A673 (cell line): ENCODE results near the gene COL16A1. TPM values are rescaled to one million over a fixed set of nuclear protein-coding genes. Genes with fewer than 3 reads are reported as not detected.

Source experiments
- BruUV-seq: library from RNA; stranded (reverse); fragments of 400-500 nt; replicated peaks from 2 replicates; lab custom pipeline; 2021; lab: Mats Ljungman, UMichigan
- CTCF ChIA-PET: fragments of 300-600 bp; sonication (Branson Sonifier 250); formaldehyde crosslinking; loops from one replicate; lab custom pipeline; 2022; ENCODE audit warnings: antibody characterized with exemption; lab: Charles Lee
- POLR2A ChIA-PET: fragments of 300-600 bp; sonication (Branson Sonifier 250); formaldehyde crosslinking; loops from one replicate; lab custom pipeline; 2022; ENCODE audit warnings: antibody characterized with exemption; ENCODE audit not compliant: low non-redundant PET; lab: Charles Lee
- DNase-seq: peaks from one replicate; pipeline ENCODE4 v3.0.0-alpha.2; 2015; ENCODE audit warnings: low spot score
- H3K27ac ChIP-seq: fragments of 200-600 bp; sonication (generic); 2 replicates; pipeline ENCODE4 v1.5.1; 2016; ENCODE audit warnings: mixed run types, low read depth, mild to moderate bottlenecking, mixed read lengths, antibody characterized with exemption, low read length; ENCODE audit not compliant: poor library complexity, severe bottlenecking
- H3K27me3 ChIP-seq: fragments of 200-600 bp; sonication (generic); replicated peaks from 2 replicates; pipeline ENCODE4 v1.6.1; 2017; ENCODE audit warnings: mixed run types, low read depth, mild to moderate bottlenecking, mixed read lengths, antibody characterized with exemption, low read length; ENCODE audit not compliant: insufficient read depth, poor library complexity
- H3K36me3 ChIP-seq: fragments of 200-600 bp; sonication (generic); 2 replicates; pipeline ENCODE4 v1.6.1; 2016; ENCODE audit warnings: mixed run types, mild to moderate bottlenecking, mixed read lengths, antibody characterized with exemption, low read length; ENCODE audit not compliant: insufficient read depth, poor library complexity, severe bottlenecking
- H3K4me1 ChIP-seq: fragments of 200-600 bp; sonication (generic); 2 replicates; pipeline ENCODE4 v1.6.1; 2017; ENCODE audit warnings: mixed run types, mild to moderate bottlenecking, mixed read lengths, antibody characterized with exemption, low read length; ENCODE audit not compliant: insufficient read depth, poor library complexity, severe bottlenecking
- H3K4me3 ChIP-seq: fragments of 200-600 bp; sonication (generic); 2 replicates; pipeline ENCODE4 v1.5.1; 2016; ENCODE audit warnings: low read depth, mixed run types, mild to moderate bottlenecking, mixed read lengths, low read length; ENCODE audit not compliant: poor library complexity, severe bottlenecking
- H3K9me3 ChIP-seq: fragments of 200-600 bp; sonication (generic); 2 replicates; pipeline ENCODE4 v1.6.1; 2016; ENCODE audit warnings: mixed run types, low read depth, mild to moderate bottlenecking, mixed read lengths, antibody characterized with exemption, low read length; ENCODE audit not compliant: poor library complexity, severe bottlenecking
- CTCF ChIP-seq: fragments of 300-800, 200-600 bp; sonication (generic); conservative IDR thresholded peaks from 2 replicates; pipeline ENCODE4 v1.5.1; 2017; ENCODE audit warnings: low read depth, mild to moderate bottlenecking, antibody characterized with exemption, low read length, moderate library complexity, mixed read lengths
- EZH2 ChIP-seq: fragments of 200-600 bp; sonication (generic); IDR thresholded peaks from 2 replicates; pipeline ENCODE4 v1.6.1; 2017; ENCODE audit warnings: borderline replicate concordance, low read depth, mild to moderate bottlenecking, mixed read lengths, antibody characterized with exemption, low read length; ENCODE audit not compliant: poor library complexity, severe bottlenecking
- intact Hi-C: fragments of 100-400 bp; cut with micrococcal nuclease; formaldehyde crosslinking; loops from one replicate; pipeline ENCODE4 v1.10.0; 2022; ENCODE audit not compliant: unreplicated experiment
- total RNA-seq: library from RNA; stranded (reverse); gene quantifications from 2 replicates; pipeline ENCODE4 v1.2.3, GENCODE V29; 2021

COL16A1 gene
- total RNA-seq, 1 experiment from 2014 or later: 26.6 TPM

- Histone ChIP-seq H3K9me3 (no peaks in the 10 kb centered on the region), H3K27ac (no peak overlapping the region), H3K36me3 (no peaks in the 10 kb centered on the region), H3K4me1 (no peaks in the 10 kb centered on the region), H3K27me3 (no peaks in the 10 kb centered on the region), H3K4me3 (no peak overlapping the region)
- intact Hi-C loops: no loop called here
- TF ChIP-seq EZH2 (no peak), CTCF (no peak)
- ChIA-PET POLR2A (interaction anchor here (0.7 kb wide), 1 partner anchor 185 kb away, joined by 3 read pairs; no protein-coding TSS in a partner anchor), CTCF (interaction anchor here (0.6 kb wide), 1 partner anchor 145 kb away, joined by 5 read pairs; no protein-coding TSS in a partner anchor)
- DNase-seq: no peak
- no TSS peak for BruUV-seq
These were observed 22.9 kb upstream of the COL16A1 start for GRCh38 chr1:31726715-31727114.

GRCh38 chr1:31725777-31726535, 22.1 kb upstream of the COL16A1 start:
- intact Hi-C loops: no loop called here
- POLR2A ChIA-PET: no interaction called here
- no peaks in the 10 kb centered on the region for H3K4me1 ChIP-seq
- BruUV-seq: no TSS peak
- no peak for DNase-seq
- no peaks in the 10 kb centered on the region for H3K9me3 ChIP-seq
- H3K27me3 ChIP-seq: no peaks in the 10 kb centered on the region
- no peaks in the 10 kb centered on the region for H3K36me3 ChIP-seq
- TF ChIP-seq CTCF (no peak), EZH2 (no peak)
- CTCF ChIA-PET: interaction anchor here (0.6 kb wide), 1 partner anchor 146 kb away, joined by 5 read pairs; no protein-coding TSS in a partner anchor
- no peak overlapping the region for H3K4me3 ChIP-seq
- H3K27ac ChIP-seq: no peak overlapping the region

- TF ChIP-seq CTCF (no peak), EZH2 (no peak)
- Histone ChIP-seq H3K4me3 (no peak overlapping the region), H3K27me3 (no peaks in the 10 kb centered on the region), H3K27ac (no peak overlapping the region), H3K4me1 (no peaks in the 10 kb centered on the region), H3K9me3 (no peaks in the 10 kb centered on the region), H3K36me3 (no peaks in the 10 kb centered on the region)
- intact Hi-C loops: no loop called here
- CTCF ChIA-PET: interaction anchor here (1.2 kb wide), 1 partner anchor 239 kb away, joined by 3 read pairs; no protein-coding TSS in a partner anchor
- no peak for DNase-seq
- BruUV-seq: no TSS peak
- POLR2A ChIA-PET: no interaction called here
These were observed 21.3 kb upstream of the COL16A1 start for GRCh38 chr1:31725134-31725533.
